ENCODE results near the gene NCKAP5.

The NCKAP5 gene

DNA sequence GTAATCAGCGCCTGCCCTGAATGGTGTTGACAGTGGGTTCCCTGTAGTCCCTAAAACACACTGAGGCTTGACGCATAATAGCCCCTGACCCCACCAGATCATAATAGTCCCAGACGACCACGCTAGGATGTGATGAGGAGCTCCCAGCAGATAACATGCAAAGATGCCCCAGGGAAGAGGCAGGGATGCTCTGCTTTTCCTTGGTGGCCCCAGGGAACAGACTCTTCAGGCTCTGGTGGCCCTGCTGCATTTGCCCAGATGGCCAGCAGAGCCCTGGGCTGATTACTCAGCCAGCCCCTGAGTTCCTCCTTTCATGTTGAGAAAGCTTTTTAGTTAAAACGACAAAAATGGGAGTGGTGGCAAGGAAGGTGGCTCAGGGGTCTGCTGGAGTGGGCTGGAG lies 5.9 kb upstream of the NCKAP5 start:
- DNase-seq (ENCODE audit: low read depth) = no peak

DNA sequence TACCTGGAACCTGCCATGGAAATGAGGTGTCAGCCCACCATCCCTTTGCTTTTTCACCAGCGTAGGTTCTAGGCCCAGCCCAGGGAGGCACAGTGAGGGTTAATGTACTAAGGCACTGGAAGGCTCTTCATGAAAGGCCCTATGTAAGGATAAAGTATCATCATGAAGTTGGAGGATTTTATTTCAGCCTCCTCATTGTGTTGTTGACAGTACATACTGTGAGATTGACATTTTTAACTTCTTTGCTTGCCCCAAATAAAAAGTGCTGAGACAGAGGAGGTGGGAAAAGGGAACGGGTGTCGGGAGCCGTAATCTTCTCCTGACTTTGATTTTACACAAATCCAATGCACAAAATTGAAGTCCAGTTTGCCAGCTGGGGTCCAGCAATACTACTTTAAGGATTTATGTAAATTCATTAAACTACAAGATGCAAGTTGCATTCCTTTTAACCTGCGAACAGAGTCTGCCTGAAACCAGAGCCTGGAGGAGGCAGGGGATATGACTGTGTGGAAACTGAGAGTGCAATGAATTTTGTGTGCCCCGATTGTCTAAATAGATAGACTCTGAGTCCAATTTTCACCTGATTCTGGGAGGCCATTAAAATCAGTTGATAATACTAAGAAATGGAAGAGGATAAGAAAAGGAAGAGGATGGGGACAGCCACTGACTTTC lies 5.4 kb upstream of the NCKAP5 start:
- no peak for DNase-seq (ENCODE audit: low read depth)

DNA sequence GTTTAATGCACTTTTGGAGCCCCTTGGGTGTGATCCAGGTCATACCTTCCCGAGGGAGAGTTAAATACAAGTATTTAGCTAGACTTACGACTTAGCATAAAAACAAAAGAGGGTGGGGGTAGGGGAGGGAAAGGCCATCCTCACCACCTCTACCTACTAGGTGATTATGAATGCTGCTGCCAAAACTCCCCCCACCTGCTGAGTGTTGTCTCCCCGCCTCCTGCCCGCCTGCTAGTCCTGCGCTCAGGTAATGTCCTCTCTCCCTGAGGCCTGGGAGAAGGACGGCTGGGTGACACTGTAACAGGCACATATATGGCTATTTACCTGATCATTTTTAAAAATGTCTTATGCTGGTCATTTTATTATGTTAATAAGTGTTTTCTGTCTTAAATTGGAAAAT lies 3.0 kb upstream of the NCKAP5 start:
- DNase-seq (ENCODE audit: low read depth) = no peak

- DNase-seq (ENCODE audit: low read depth) = no peak
Observed at GRCh38 chr2:133570542-133570941, 2.3 kb upstream of the NCKAP5 start.

GRCh38 chr2:133569286-133569830 lies 1.1 kb upstream of the NCKAP5 start:
- DNase-seq (ENCODE audit: low read depth) = no peak

- DNase-seq (ENCODE audit: low read depth) = no peak
Observed at GRCh38 chr2:133568598-133568997, 335 bp upstream of the NCKAP5 start.

DNA sequence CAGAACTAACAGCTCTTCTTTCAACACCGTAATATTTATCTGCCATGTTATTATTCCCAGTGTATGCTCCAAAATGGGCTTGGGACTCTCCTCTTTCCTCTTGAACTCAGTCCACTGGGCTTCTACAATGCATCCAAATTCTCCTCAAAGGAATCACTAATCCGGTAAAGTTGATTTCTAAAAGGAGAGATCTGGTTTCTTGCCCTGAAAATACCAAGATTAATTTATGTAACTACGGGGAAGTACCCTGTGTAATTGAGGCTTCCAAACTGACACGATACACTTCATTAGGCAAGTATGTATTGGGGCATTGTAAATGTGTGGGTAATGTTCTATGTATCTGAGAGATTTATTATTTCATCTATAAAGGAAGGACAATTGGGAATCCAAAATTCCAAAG lies 5.7 kb downstream of the NCKAP5 start:
- no peak for DNase-seq (ENCODE audit: low read depth)

DNA sequence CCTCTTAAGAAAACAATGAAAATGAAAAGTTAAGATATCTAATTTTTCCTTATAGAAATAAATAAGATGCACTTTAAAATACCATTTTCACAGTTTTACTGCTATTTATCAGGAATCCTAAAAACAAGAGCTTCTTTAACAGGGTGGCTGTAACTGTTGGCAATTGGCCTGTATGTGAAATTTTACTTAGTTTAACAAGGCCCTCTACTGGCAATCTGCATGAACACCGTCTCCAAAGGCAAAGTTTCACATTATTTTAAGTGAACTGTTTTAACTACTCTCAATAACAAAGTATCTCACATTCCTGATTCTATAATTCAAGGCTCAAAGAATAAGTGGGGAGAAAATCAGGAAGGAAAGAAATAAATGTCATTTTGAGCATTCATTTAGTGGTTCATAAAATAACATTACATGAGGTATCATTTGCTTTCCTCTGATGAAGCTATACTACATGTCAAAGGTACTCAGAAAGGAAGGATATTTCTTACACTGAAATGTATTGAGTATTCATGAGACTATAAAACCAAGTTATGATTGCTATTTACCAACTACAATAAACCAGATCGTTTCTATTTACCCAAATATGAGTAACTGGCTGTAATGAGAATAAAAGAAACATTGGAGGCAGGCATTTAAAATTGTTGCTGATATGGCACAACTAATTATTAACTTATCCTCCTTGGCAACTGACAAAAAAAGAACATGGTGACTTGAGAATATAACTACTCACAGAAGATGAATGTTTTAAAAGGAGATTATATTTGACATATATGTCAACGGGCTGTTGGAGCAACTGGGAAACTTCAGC lies 7.0 kb downstream of the NCKAP5 start:
- DNase-seq (ENCODE audit: low read depth) = peak; percentile 49

- DNase-seq (ENCODE audit: low read depth) = no peak
Observed at GRCh38 chr2:133557614-133558013, 10.6 kb downstream of the NCKAP5 start.

GRCh38 chr2:133553838-133554408 lies 14.3 kb downstream of the NCKAP5 start:
- DNase-seq (ENCODE audit: low read depth) = no peak

DNA sequence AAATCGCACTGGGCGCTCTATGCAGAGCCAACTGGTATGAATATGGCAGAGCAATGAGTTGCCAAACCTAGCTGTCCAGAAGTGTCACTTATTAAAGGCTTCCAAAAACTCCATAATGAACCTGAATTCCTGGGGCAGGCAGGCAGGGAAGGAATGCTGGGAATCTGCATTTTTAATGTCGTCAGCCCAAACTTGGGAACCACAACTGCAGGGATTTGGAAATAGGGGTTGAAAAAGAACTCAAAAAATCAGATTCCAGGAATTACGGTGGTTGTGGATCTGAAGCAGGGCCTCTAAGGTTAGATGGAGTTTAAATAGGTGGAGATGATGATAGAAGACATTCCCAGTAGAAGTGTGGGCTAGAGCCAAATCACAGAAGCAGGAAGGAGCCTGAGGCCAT lies 15.0 kb downstream of the NCKAP5 start:
- no peak for DNase-seq (ENCODE audit: low read depth)

DNA sequence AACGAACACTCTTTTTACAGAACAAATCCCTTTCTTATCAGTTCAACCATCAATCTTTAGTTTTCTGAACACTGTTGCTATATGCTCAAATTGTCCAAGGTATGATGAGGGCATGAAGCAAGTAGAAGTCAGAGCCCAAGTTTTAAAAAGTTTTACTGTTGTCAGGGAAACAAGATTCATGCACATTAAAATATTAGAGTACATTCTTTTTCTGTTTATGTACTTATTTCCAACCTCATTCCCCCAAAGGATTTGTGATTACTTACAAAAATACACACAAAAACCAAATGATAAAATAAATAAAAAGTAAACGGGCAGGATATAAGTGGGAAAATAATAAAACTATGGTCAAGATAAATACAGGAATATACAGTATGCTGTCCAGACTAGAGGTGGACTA lies 15.4 kb downstream of the NCKAP5 start:
- no peak for DNase-seq (ENCODE audit: low read depth)

DNA sequence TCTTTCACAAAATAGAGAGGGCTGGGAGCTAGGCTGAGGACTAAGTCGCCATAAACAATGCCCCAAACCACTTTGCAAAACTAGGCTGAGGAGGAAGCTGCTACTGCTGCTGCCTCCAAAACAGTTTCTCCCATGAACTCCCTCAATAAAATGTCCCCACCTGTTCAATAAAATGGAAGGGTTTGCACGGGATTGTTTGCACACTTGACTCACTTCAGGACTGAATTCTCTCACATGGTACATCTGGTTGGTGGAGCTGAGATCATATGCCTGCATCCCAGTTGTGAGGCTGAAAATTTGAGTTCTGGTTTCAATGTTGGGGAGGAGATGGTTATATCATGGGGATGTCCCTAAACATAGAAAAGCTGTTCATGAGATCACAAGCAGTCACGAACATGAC lies 26.5 kb downstream of the NCKAP5 start:
- DNase-seq (ENCODE audit: low read depth) = no peak

DNA sequence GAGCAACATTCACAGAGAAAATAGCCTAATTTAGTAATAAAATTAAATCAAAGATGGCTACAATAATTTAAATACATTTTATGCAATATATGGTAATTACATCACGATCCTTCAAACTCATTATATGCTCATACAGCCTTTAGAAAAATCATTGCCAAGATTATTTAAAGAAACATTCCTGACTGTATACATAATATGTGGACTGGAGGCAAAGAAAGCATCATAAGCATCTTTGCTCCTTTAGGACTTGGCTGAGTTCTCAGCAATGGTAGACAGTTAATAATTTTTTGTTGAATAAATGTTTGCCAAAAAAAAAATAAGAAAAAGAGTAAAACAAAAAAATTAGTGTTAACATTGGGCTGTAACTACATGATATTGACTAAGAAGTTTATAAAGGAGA lies 26.9 kb downstream of the NCKAP5 start:
- no peak for DNase-seq (ENCODE audit: low read depth)

DNA sequence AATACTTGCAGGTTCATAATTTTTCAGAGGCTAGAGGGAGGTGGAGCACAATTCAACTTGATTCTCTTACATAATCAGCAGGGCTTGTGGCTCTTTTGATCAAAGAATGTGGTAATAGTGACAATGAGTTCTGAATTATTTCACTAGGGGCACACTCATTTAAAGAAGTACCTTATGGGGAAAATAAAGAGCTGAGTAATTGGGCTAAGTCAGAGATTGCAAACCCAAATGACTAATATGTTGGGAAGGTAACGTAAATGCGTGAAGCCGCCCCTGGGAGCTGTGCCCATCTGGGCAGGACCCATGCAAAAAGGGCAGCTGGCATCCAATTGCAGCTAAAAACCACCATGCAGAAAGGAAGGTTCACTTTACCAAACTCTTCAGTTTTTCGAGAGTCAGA lies 35.3 kb downstream of the NCKAP5 start:
- no peak for DNase-seq (ENCODE audit: low read depth)

DNA sequence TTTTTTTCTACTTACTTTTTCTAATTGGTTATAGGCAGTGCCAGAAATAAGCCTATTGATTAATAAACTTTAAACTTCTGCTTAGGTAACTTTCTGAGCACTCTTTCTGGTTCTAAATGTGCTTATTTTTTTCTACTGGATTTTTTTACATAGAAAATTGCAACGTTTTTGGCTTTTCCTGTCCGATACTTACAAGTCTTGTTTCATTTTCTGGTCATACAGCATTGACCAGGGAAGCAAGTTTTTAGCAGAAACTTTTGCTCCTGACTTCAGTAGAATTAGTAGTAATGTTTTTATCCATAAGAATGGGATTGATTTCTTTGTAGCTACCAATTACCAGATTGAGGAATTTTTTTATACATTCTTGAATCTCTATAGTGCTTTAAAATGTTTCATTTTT lies 36.9 kb downstream of the NCKAP5 start:
- no peak for DNase-seq (ENCODE audit: low read depth)

DNA sequence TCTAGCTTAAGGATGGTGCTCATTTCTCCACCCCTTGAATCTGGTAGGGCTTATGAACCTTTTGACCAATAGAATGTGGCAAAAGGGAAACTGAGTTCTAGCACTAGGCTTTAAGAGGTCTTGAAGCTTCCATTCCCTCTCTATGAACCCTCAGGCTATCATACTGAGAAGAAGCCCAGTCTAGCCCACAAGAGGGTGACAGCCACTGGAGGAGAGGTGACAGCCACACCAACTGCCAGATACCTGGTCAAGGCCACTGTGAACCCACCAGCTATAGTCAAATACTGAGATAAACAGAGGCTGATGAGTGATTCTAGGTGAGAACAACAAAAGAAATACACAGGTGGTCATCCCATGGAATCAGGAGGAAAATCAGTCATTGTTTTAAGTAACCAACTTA lies 37.6 kb downstream of the NCKAP5 start:
- DNase-seq (ENCODE audit: low read depth) = no peak

GRCh38 chr2:133526530-133527300 lies 41.5 kb downstream of the NCKAP5 start:
- no peak for DNase-seq (ENCODE audit: low read depth)

DNA sequence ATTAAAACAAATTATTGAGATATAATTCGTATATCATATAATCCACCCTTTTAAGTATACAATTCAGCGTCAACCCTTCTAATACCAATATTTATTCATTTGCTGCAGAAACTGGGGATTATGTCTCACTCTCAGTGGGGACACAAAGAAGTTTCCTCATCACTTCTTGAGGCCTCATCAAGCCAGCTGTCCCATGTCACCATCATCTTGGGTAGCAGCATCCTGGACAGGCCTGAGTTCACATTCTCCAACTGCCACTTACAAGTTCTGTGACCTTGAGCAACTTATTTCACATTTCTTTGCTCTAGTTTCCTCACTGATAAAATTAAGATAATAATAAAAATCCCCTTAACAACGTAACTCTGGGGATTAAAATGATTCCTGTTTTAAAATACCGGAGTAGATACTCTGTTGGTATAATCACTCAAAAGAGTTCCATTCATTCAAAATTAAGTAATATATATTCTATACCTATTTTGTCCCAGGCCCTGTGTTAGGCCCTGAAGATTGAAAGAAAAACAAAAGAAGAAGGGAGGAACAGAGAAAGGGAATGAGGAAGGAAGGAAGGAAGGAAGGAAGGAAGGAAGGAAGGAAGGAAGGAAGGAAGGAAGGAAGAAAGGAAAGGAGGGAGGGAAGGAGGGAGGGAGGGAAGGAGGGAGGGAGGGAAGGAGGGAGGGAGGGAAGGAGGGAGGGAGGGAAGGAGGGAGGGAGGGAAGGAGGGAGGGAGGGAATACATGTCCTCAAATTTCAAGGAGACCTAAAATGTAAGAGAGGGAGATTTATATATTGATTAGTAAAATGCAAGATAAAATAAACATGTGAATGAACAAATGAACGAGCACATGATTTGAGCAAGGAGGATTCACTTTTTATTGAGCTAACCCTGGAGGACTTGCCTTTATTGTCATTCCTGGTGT lies 42.4 kb downstream of the NCKAP5 start:
- DNase-seq (ENCODE audit: low read depth) = no peak

DNA sequence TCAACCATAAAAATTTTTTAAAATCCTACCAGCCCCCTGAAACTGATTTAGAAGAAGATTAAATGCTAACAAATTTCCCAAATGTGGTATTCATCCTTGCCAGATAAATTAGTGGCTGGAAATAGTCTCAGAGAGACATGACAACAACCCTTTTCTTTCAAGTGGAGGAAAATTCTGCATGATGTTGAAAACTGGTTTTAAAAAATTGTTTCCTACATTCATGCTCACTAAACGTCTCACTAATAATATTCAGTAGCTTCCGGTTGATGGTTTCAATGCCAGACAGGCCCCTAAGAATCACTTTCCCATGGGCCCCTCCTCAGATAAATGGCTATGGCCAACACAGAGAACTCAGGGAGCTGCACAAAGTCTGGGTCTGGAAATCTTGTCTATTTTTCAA lies 43.2 kb downstream of the NCKAP5 start:
- no peak for DNase-seq (ENCODE audit: low read depth)

- DNase-seq (ENCODE audit: low read depth) = no peak
Observed at GRCh38 chr2:133523406-133523805, 44.9 kb downstream of the NCKAP5 start.

Measured in fibroblast of gingiva (primary cell).